NCI-H187 treated with DMSO at 0.1 percent for 48 hours (cell line): ENCODE measurements around the gene NTNG2.

Source experiments
- DNase-seq: peaks from one replicate; lab custom pipeline; 2025; lab: John Stamatoyannopoulos, UW

The NTNG2 gene

GRCh38 chr9:132204883-132205282, 43.0 kb downstream of the NTNG2 start:
- DNase-seq: no peak

GRCh38 chr9:132207215-132207614, 45.4 kb downstream of the NTNG2 start:
- no peak for DNase-seq

- DNase-seq: no peak
Measured at GRCh38 chr9:132207839-132208615, 46.2 kb downstream of the NTNG2 start.

- no peak for DNase-seq
Measured at GRCh38 chr9:132209228-132209627, 47.4 kb downstream of the NTNG2 start.

GRCh38 chr9:132210472-132211145, 48.8 kb downstream of the NTNG2 start:
- DNase-seq: no peak

GRCh38 chr9:132211570-132211969, 49.7 kb downstream of the NTNG2 start:
- no peak for DNase-seq

GRCh38 chr9:132214027-132214622, 52.3 kb downstream of the NTNG2 start:
- DNase-seq: no peak

GRCh38 chr9:132216861-132217619, 55.2 kb downstream of the NTNG2 start:
- no peak for DNase-seq

- DNase-seq: no peak
Measured at GRCh38 chr9:132218208-132218607, 56.4 kb downstream of the NTNG2 start.

GRCh38 chr9:132221941-132222340, 60.1 kb downstream of the NTNG2 start:
- DNase-seq: no peak

GRCh38 chr9:132224645-132225044, 62.8 kb downstream of the NTNG2 start:
- DNase-seq: no peak

- no peak for DNase-seq
Measured at GRCh38 chr9:132226571-132227430, 64.9 kb downstream of the NTNG2 start.

- DNase-seq: no peak
Measured at GRCh38 chr9:132228062-132228461, 66.2 kb downstream of the NTNG2 start.

GRCh38 chr9:132230605-132231004, 68.7 kb downstream of the NTNG2 start:
- DNase-seq: no peak

GRCh38 chr9:132231019-132231701, 69.3 kb downstream of the NTNG2 start:
- DNase-seq: no peak

GRCh38 chr9:132232522-132232921, 70.7 kb downstream of the NTNG2 start:
- DNase-seq: no peak

- no peak for DNase-seq
Measured at GRCh38 chr9:132233138-132233537, 71.3 kb downstream of the NTNG2 start.

GRCh38 chr9:132234535-132234934, 72.7 kb downstream of the NTNG2 start:
- no peak for DNase-seq

- DNase-seq: no peak
Measured at GRCh38 chr9:132235125-132235524, 73.3 kb downstream of the NTNG2 start.

GRCh38 chr9:132235894-132236661, 74.2 kb downstream of the NTNG2 start:
- no peak for DNase-seq
